Endothelial cell of umbilical vein (primary cell): ENCODE results near the gene NCKAP5. TPM values are rescaled to one million over a fixed set of nuclear protein-coding genes. Genes with fewer than 3 reads are reported as not detected.

Experiments
- BruUV-seq: library from RNA; stranded (reverse); fragments of 400-500 nt; replicated peaks from 2 replicates; lab custom pipeline; 2021; lab: Mats Ljungman, UMichigan
- CTCF ChIA-PET: fragments of 300-600, 350-600 bp; sonication (Branson Sonifier 250); formaldehyde crosslinking; loops from one replicate; lab custom pipeline; 2021; ENCODE audit warnings: antibody characterized with exemption, inconsistent platforms; lab: Charles Lee
- POLR2A ChIA-PET: fragments of 300-600, 350-600 bp; sonication (Branson Sonifier 250); formaldehyde crosslinking; loops from one replicate; lab custom pipeline; 2021; ENCODE audit warnings: antibody characterized with exemption, inconsistent platforms; lab: Charles Lee
- DNase-seq: peaks from one replicate; pipeline ENCODE4 v3.0.0-alpha.2; 2011; ENCODE audit warnings: low read depth, low spot score
- FAIRE-seq: peaks from 2 replicates; lab custom pipeline; 2011; peaks lifted over from hg19 to GRCh38; lab: Jason Lieb, UNC
- H2AFZ ChIP-seq: 2 replicates; pipeline ENCODE4 v1.6.0; 2012; ENCODE audit warnings: low read depth, low read length, control low read depth, inconsistent platforms
- H3K27ac ChIP-seq: 2 replicates; pipeline ENCODE4 v1.5.1; 2011; ENCODE audit warnings: low read depth, mild to moderate bottlenecking, control low read depth, low read length, moderate library complexity; ENCODE audit not compliant: insufficient read depth
- H3K27me3 ChIP-seq, 2 experiments: 2 replicates each; pipeline versions ENCODE4 v1.6.0 to v1.6.1; 2011; ENCODE audit warnings: low read length in 2 of 2, mixed read lengths in 1 of 2; ENCODE audit not compliant: control insufficient read depth in 2 of 2, insufficient read depth in 2 of 2
- H3K36me3 ChIP-seq, 2 experiments: 2 replicates in 1 of 2; 3 replicates in 1 of 2; pipeline ENCODE4 v1.5.1; 2011; ENCODE audit warnings: low read length in 2 of 2, mild to moderate bottlenecking in 1 of 2, moderate library complexity in 1 of 2; ENCODE audit not compliant: control insufficient read depth in 2 of 2, insufficient read depth in 2 of 2; ENCODE audit errors: extremely low read depth in 1 of 2
- H3K4me1 ChIP-seq: 3 replicates; pipeline ENCODE4 v1.5.1; 2011; ENCODE audit warnings: mild to moderate bottlenecking, low read length; ENCODE audit not compliant: control insufficient read depth, insufficient read depth; ENCODE audit errors: extremely low read depth
- H3K4me2 ChIP-seq: 2 replicates; pipeline ENCODE4 v1.6.1; 2011; ENCODE audit warnings: low read length, control low read depth, mixed read lengths; ENCODE audit not compliant: insufficient read depth
- H3K4me3 ChIP-seq, 3 experiments: fragments of 200-600 bp in 1 of 3; sonication (generic), shearing (Covaris generic) in 1 of 3; replicated peaks in 1 of 3; 2 replicates each; pipeline ENCODE4 v1.5.1; 2011 to 2016; ENCODE audit warnings: control low read depth in 3 of 3, low read length in 3 of 3, mild to moderate bottlenecking in 2 of 3, inconsistent platforms in 1 of 3, low read depth in 1 of 3, moderate library complexity in 1 of 3; ENCODE audit not compliant: insufficient read depth in 1 of 3
- H3K79me2 ChIP-seq: 2 replicates; pipeline ENCODE4 v1.6.0; 2012; ENCODE audit warnings: low read length, inconsistent platforms; ENCODE audit not compliant: control insufficient read depth, insufficient read depth
- H3K9ac ChIP-seq: replicated peaks from 2 replicates; pipeline ENCODE3; 2011; ENCODE audit warnings: low read length, control low read depth; ENCODE audit not compliant: insufficient read depth; ENCODE audit errors: extremely low read depth
- H3K9me1 ChIP-seq: replicated peaks from 3 replicates; pipeline ENCODE4 v1.6.0; 2011; ENCODE audit warnings: mild to moderate bottlenecking, low read length; ENCODE audit not compliant: control insufficient read depth, insufficient read depth; ENCODE audit errors: extremely low read depth
- H3K9me3 ChIP-seq: replicated peaks from 2 replicates; pipeline ENCODE4 v1.5.1; 2012; ENCODE audit warnings: low read length, inconsistent platforms; ENCODE audit not compliant: control insufficient read depth, insufficient read depth
- H4K20me1 ChIP-seq: replicated peaks from 2 replicates; pipeline ENCODE3; 2011; ENCODE audit warnings: mild to moderate bottlenecking, low read length; ENCODE audit not compliant: control insufficient read depth, insufficient read depth; ENCODE audit errors: extremely low read depth
- EZH2 ChIP-seq: IDR thresholded peaks from 2 replicates; pipeline ENCODE4 v1.6.1; 2012; ENCODE audit warnings: borderline replicate concordance, low read depth, mild to moderate bottlenecking, moderate library complexity, low read length, inconsistent platforms; ENCODE audit not compliant: severe bottlenecking
- FOS ChIP-seq: IDR thresholded peaks from 2 replicates; pipeline ENCODE4 v1.6.1; 2011; ENCODE audit warnings: mild to moderate bottlenecking, low read length, moderate library complexity, borderline replicate concordance; ENCODE audit not compliant: insufficient read depth
- GATA2 ChIP-seq: IDR thresholded peaks from 2 replicates; pipeline ENCODE4 v1.7.0; 2011; ENCODE audit warnings: low read depth, mild to moderate bottlenecking, moderate library complexity, mixed read lengths, low read length; ENCODE audit not compliant: insufficient read length, insufficient read depth
- JUN ChIP-seq: IDR thresholded peaks from 2 replicates; pipeline ENCODE4 v1.6.1; 2011; ENCODE audit warnings: borderline replicate concordance, low read depth; ENCODE audit not compliant: insufficient read length, insufficient read depth
- MYC ChIP-seq: IDR thresholded peaks from one replicate; pipeline ENCODE4 v1.6.1; 2011; ENCODE audit warnings: mild to moderate bottlenecking, low read depth, low read length
- POLR2A ChIP-seq: IDR thresholded peaks from 2 replicates; pipeline ENCODE4 v1.6.1; 2012; ENCODE audit warnings: low read depth, mild to moderate bottlenecking, control low read depth, low read length
- POLR2AphosphoS5 ChIP-seq: IDR thresholded peaks from 2 replicates; pipeline ENCODE4 v1.6.1; 2012; ENCODE audit warnings: low read depth, mild to moderate bottlenecking, control low read depth, low read length, moderate library complexity; ENCODE audit not compliant: insufficient read depth
- dilution Hi-C: fragments of 300-500 bp; cut with MboI; formaldehyde crosslinking; loops from one replicate; pipeline ENCODE4 v1.15.0; 2019; ENCODE audit warnings: low sequenced_read_pairs; ENCODE audit not compliant: extremely low pct_ligation_motif_present
- intact Hi-C: fragments of 100-400 bp; cut with micrococcal nuclease; formaldehyde crosslinking; loops from one replicate; pipeline ENCODE4 v1.10.0; 2022
- polyA plus RNA-seq, 4 experiments: library from polyadenylated mRNA; depleted of rRNA in 3 of 4; stranded (reverse) in 3 of 4; unstranded in 1 of 4; fragments of >200 nt; gene quantifications; 2 replicates each; pipeline versions ENCODE4 v1.2.1 to v1.2.3, GENCODE V29; 2011 to 2012; ENCODE audit warnings: missing spikeins in 1 of 4
- total RNA-seq: library from RNA; stranded (reverse); gene quantifications from 2 replicates; pipeline ENCODE4 v1.2.3, GENCODE V29; 2021
- TF ChIP-seq, protein P1 (sequence below): IDR thresholded peaks from 2 replicates; pipeline ENCODE4 v1.6.1; 2011; ENCODE audit not compliant: insufficient read depth, insufficient read length
- TF ChIP-seq, protein P2 (sequence below), 2 donors: IDR thresholded peaks; 1 replicate in 1 of 2; 2 replicates in 1 of 2; pipeline ENCODE4 v1.5.1; 2011; ENCODE audit warnings: low read length in 2 of 2, mild to moderate bottlenecking in 2 of 2, moderate library complexity in 2 of 2, control low read depth in 1 of 2, inconsistent platforms in 1 of 2, low read depth in 1 of 2; ENCODE audit not compliant: insufficient read depth in 1 of 2; ENCODE audit errors: extremely low read depth in 1 of 2

Gene NCKAP5
- total and polyA plus RNA-seq, 2 donors (not counting 3 experiments of a cell fraction or from before 2014, with no cell fraction given) = 0.47 to 3.3 TPM

DNA sequence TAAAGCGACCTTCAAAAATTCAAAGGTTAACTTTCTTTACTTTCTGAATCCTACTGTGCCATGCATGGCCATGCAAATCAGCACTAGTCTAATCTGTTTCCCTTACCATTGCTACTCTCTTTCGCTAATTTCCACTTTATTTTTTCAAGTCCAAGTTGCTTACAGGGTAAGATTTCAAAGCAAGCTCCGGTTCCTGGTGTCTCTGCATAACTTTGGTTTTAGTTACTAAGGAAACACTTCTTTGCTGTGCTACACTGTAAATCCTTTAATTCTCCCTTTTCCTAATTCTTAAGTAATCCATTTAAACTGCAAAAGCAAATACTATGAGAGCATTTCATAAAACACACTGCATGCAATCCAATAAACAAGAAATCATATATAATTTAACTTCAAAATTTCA, 514.7 kb downstream of the NCKAP5 start:
- CTCF ChIA-PET = no interaction called here
- Histone ChIP-seq H3K4me3 (no peak overlapping the region), H2AFZ (no peak overlapping the region), H3K4me1 (no peaks in the 10 kb centered on the region), H3K36me3 (no peaks in the 10 kb centered on the region), H3K4me2 (no peak overlapping the region), H3K9me3 (no peaks in the 10 kb centered on the region), H3K9ac (no peak overlapping the region), H3K79me2 (no peaks in the 10 kb centered on the region), H3K27me3 (no peaks in the 10 kb centered on the region), H3K9me1 (no peaks in the 10 kb centered on the region), H3K27ac (no peak overlapping the region), H4K20me1 (no peaks in the 10 kb centered on the region)
- TF ChIP-seq POLR2AphosphoS5 (no peak), MYC (no peak), EZH2 (no peak), JUN (no peak), FOS (no peak)
- POLR2A ChIA-PET = no interaction called here
- dilution Hi-C loops = no loop called here
- FAIRE-seq (no peak), DNase-seq (no peak)
- intact Hi-C loops = no loop called here
- no TSS peak for BruUV-seq

GRCh38 chr2:133045787-133046186, 522.5 kb downstream of the NCKAP5 start:
- Histone ChIP-seq H3K9me3 (no peaks in the 10 kb centered on the region), H3K36me3 (no peaks in the 10 kb centered on the region), H3K4me3 (no peak overlapping the region), H3K79me2 (no peaks in the 10 kb centered on the region), H3K4me1 (no peaks in the 10 kb centered on the region), H3K9ac (no peak overlapping the region), H3K27ac (no peak overlapping the region), H3K27me3 (no peaks in the 10 kb centered on the region), H3K4me2 (no peak overlapping the region), H2AFZ (no peak overlapping the region), H4K20me1 (no peaks in the 10 kb centered on the region), H3K9me1 (no peaks in the 10 kb centered on the region)
- FAIRE-seq (no peak), DNase-seq (no peak)
- CTCF ChIA-PET = no interaction called here
- POLR2A ChIA-PET = no interaction called here
- BruUV-seq = no TSS peak
- no peak for TF ChIP-seq GATA2
- TF ChIP-seq POLR2AphosphoS5 = no peak
- TF ChIP-seq EZH2 = no peak
- TF ChIP-seq JUN = no peak
- TF ChIP-seq POLR2A = no peak
- TF ChIP-seq FOS = no peak
- TF ChIP-seq, protein P1, sequence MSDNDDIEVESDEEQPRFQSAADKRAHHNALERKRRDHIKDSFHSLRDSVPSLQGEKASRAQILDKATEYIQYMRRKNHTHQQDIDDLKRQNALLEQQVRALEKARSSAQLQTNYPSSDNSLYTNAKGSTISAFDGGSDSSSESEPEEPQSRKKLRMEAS = no peak
- no peak for TF ChIP-seq MYC
- TF ChIP-seq, protein P2, sequence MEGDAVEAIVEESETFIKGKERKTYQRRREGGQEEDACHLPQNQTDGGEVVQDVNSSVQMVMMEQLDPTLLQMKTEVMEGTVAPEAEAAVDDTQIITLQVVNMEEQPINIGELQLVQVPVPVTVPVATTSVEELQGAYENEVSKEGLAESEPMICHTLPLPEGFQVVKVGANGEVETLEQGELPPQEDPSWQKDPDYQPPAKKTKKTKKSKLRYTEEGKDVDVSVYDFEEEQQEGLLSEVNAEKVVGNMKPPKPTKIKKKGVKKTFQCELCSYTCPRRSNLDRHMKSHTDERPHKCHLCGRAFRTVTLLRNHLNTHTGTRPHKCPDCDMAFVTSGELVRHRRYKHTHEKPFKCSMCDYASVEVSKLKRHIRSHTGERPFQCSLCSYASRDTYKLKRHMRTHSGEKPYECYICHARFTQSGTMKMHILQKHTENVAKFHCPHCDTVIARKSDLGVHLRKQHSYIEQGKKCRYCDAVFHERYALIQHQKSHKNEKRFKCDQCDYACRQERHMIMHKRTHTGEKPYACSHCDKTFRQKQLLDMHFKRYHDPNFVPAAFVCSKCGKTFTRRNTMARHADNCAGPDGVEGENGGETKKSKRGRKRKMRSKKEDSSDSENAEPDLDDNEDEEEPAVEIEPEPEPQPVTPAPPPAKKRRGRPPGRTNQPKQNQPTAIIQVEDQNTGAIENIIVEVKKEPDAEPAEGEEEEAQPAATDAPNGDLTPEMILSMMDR (IDR thresholded peaks at IDR 0.05; ENCODE audit: extremely low read depth in 1 of 2, insufficient read depth in 1 of 2, low read depth in 1 of 2, low read length in 2 of 2) = no peak
- dilution Hi-C loops (no loop called here), intact Hi-C loops (no loop called here)
